AG10803 (cell line): ENCODE data around the gene HSPBP1.

Experiments
- DNase-seq: peaks from one replicate; pipeline ENCODE4 v3.0.0; 2010; ENCODE audit warnings: low read depth
- H3K4me3 ChIP-seq: 2 replicates; pipeline ENCODE4 v1.5.1; 2011; ENCODE audit warnings: mild to moderate bottlenecking, low read length, control low read depth
- CTCF ChIP-seq: conservative IDR thresholded peaks from 2 replicates; pipeline ENCODE4 v1.5.1; 2011; ENCODE audit warnings: mild to moderate bottlenecking, low read length, control low read depth, inconsistent platforms

The HSPBP1 gene

GRCh38 chr19:55257461-55258420, 22.2 kb downstream of the HSPBP1 start:
- H3K4me3 ChIP-seq, result peak overlapping the region; percentile 88
- peak; percentile 12 for DNase-seq
- TF ChIP-seq CTCF, result no peak

GRCh38 chr19:55256562-55257460, 23.1 kb downstream of the HSPBP1 start:
- H3K4me3 ChIP-seq, result peak overlapping the region; percentile 88
- TF ChIP-seq CTCF, result no peak
- peak; percentile 5 for DNase-seq

GRCh38 chr19:55255618-55256423, 24.1 kb downstream of the HSPBP1 start:
- TF ChIP-seq CTCF, result no peak
- DNase-seq, result peak; percentile 15
- H3K4me3 ChIP-seq, result peak overlapping the region; percentile 88

GRCh38 chr19:55254625-55254977, 25.3 kb downstream of the HSPBP1 start:
- H3K4me3 ChIP-seq, result no peak overlapping the region
- no peak for TF ChIP-seq CTCF
- no peak for DNase-seq

GRCh38 chr19:55253842-55254624, 25.9 kb downstream of the HSPBP1 start:
- TF ChIP-seq CTCF, result no peak
- DNase-seq, result no peak
- no peak overlapping the region for H3K4me3 ChIP-seq
